GM12878 (cell line): ENCODE measurements around the gene SRMS. TPM values are rescaled to one million over a fixed set of nuclear protein-coding genes. Genes with fewer than 3 reads are reported as not detected.

Experiments used
- ATAC-seq: fragments of 200-7000 bp; cut with Tn5 transposase; 3 replicates; pipeline ENCODE4 v1.9.1; 2020; ENCODE audit warnings: mild to moderate bottlenecking, moderate library complexity
- BruUV-seq: library from RNA; stranded (reverse); fragments of 400-500 nt; replicated peaks from 2 replicates; lab custom pipeline; 2021; lab: Mats Ljungman, UMichigan
- CTCF ChIA-PET: fragments of 300-600 bp; sonication (Branson Sonifier 250); formaldehyde crosslinking; extraction: SDS; loops from one replicate; lab custom pipeline; 2021; ENCODE audit warnings: inconsistent platforms; lab: Yijun Ruan, JAX
- POLR2A ChIA-PET: fragments of 350-600 bp; formaldehyde crosslinking; extraction: SDS; loops from one replicate; lab custom pipeline; 2021; ENCODE audit warnings: inconsistent platforms; lab: Charles Lee
- RAD21 ChIA-PET: fragments of 300-600 bp; sonication (Branson Sonifier 250); formaldehyde crosslinking; loops from one replicate; lab custom pipeline; 2023; ENCODE audit warnings: antibody characterized with exemption; ENCODE audit not compliant: unreplicated experiment; lab: Charles Lee
- SMC1A ChIA-PET: fragments of 300-600 bp; sonication (Branson Sonifier 250); formaldehyde crosslinking; loops from one replicate; lab custom pipeline; 2023; ENCODE audit not compliant: unreplicated experiment, uncharacterized antibody; lab: Charles Lee
- DNase-seq: peaks from one replicate; pipeline ENCODE4 v3.0.0-alpha.2; 2011; ENCODE audit warnings: low read depth, low spot score
- FAIRE-seq: peaks from 3 replicates; lab custom pipeline; 2011; peaks lifted over from hg19 to GRCh38; lab: Jason Lieb, UNC
- H2AFZ ChIP-seq: 2 replicates; pipeline ENCODE4 v1.6.0; 2011; ENCODE audit warnings: low read depth, low read length, control low read depth; ENCODE audit not compliant: control insufficient read depth
- H3K27ac ChIP-seq: 2 replicates; pipeline ENCODE4 v1.5.1; 2011; ENCODE audit warnings: control low read depth; ENCODE audit not compliant: control insufficient read depth, insufficient read depth
- H3K27me3 ChIP-seq, 2 experiments: replicated peaks in 1 of 2; 2 replicates each; pipeline versions ENCODE4 v1.6.0 to v1.6.1; 2011; ENCODE audit warnings: low read length in 1 of 2; ENCODE audit not compliant: control insufficient read depth in 2 of 2, insufficient read depth in 2 of 2
- H3K36me3 ChIP-seq, 2 experiments: 2 replicates each; pipeline ENCODE4 v1.5.1; 2011; ENCODE audit warnings: low read length in 1 of 2; ENCODE audit not compliant: control insufficient read depth in 2 of 2, insufficient read depth in 2 of 2
- H3K4me1 ChIP-seq: 2 replicates; pipeline ENCODE4 v1.6.1; 2011; ENCODE audit warnings: mild to moderate bottlenecking, low read length, moderate library complexity, mixed read lengths; ENCODE audit not compliant: control insufficient read depth, insufficient read depth
- H3K4me2 ChIP-seq: 2 replicates; pipeline ENCODE4 v1.6.0; 2011; ENCODE audit warnings: control low read depth; ENCODE audit not compliant: control insufficient read depth, insufficient read depth
- H3K4me3 ChIP-seq: fragments of 200-600 bp; sonication (generic); 2 replicates; pipeline ENCODE4 v1.5.1; 2016
- H3K79me2 ChIP-seq: 2 replicates; pipeline ENCODE4 v1.6.0; 2011; ENCODE audit warnings: low read length; ENCODE audit not compliant: control insufficient read depth, insufficient read depth
- H3K9ac ChIP-seq: 2 replicates; pipeline ENCODE4 v1.8.0; 2011; ENCODE audit warnings: low read length, control low read depth, mixed read lengths; ENCODE audit not compliant: control insufficient read depth, insufficient read depth
- H3K9me3 ChIP-seq: replicated peaks from 3 replicates; pipeline ENCODE4 v1.5.1; 2011; ENCODE audit warnings: mild to moderate bottlenecking, low read length; ENCODE audit not compliant: control insufficient read depth, insufficient read depth
- H4K20me1 ChIP-seq: 2 replicates; pipeline ENCODE4 v1.6.0; 2011; ENCODE audit not compliant: control insufficient read depth, insufficient read depth
- ATF7 ChIP-seq: fragments of 450-650 bp; IDR thresholded peaks from 2 replicates; pipeline ENCODE4 v1.6.1; 2016; ENCODE audit warnings: low read depth, mild to moderate bottlenecking
- BMI1 ChIP-seq: fragments of 450-650 bp; IDR thresholded peaks from 2 replicates; pipeline ENCODE4 v1.6.1; 2016; ENCODE audit warnings: mild to moderate bottlenecking, moderate library complexity, borderline replicate concordance
- IRF4 ChIP-seq: IDR thresholded peaks from 2 replicates; pipeline ENCODE4 v1.6.1; 2011; ENCODE audit warnings: low read depth, low read length
- NRF1 ChIP-seq: conservative IDR thresholded peaks from 2 replicates; pipeline ENCODE4 v1.6.1; 2011; ENCODE audit warnings: mild to moderate bottlenecking, low read depth, low read length, improper control_type of control experiment
- RELB ChIP-seq: fragments of 450-650 bp; IDR thresholded peaks from 2 replicates; pipeline ENCODE4 v1.6.1; 2017; ENCODE audit warnings: low read depth, mild to moderate bottlenecking, moderate library complexity
- SREBF1 ChIP-seq: IDR thresholded peaks from 2 replicates; pipeline ENCODE4 v1.6.1; 2012; ENCODE audit warnings: mild to moderate bottlenecking, low read length
- USF2 ChIP-seq: IDR thresholded peaks from 2 replicates; pipeline ENCODE4 v1.6.1; 2011; ENCODE audit warnings: low read depth, low read length, improper control_type of control experiment, borderline replicate concordance
- ZNF217 ChIP-seq: fragments of 450-650 bp; IDR thresholded peaks from 2 replicates; pipeline ENCODE4 v1.6.1; 2017; ENCODE audit warnings: antibody characterized with exemption, mild to moderate bottlenecking
- ZNF274 ChIP-seq: IDR thresholded peaks from one replicate; pipeline ENCODE4 v1.8.0; 2011; ENCODE audit not compliant: insufficient read length, insufficient read depth
- WGBS: methylation state at CpG from one replicate; pipeline ENCODE4 v1.1.6; 2016; ENCODE audit warnings: low lambda C conversion rate; ENCODE audit not compliant: insufficient replicate concordance, insufficient coverage; ENCODE audit errors: missing lambda C conversion rate; 5-methylcytosine and 5-hydroxymethylcytosine counted together
- in situ Hi-C: fragments of 300-500 bp; cut with MboI; formaldehyde crosslinking; loops from 9 replicates; pipeline ENCODE4 v1.14.3; 2018; ENCODE audit warnings: mixed read lengths
- intact Hi-C: fragments of 100-400 bp; cut with micrococcal nuclease; formaldehyde crosslinking; loops from one replicate; pipeline ENCODE4 v1.14.2; 2022; ENCODE audit not compliant: unreplicated experiment
- polyA plus RNA-seq, 11 experiments: library from polyadenylated mRNA; depleted of rRNA in 4 of 11; unstranded in 6 of 11; stranded (reverse) in 5 of 11; fragments of >200 nt; fragmentation: Nextera tagmentation in 4 of 11; fragmentation: Illumina TruSeq in 1 of 11; extraction: Ambion mirVana in 4 of 11; extraction: Trizol in 1 of 11; gene quantifications; 1 replicate in 1 of 11; 2 replicates in 10 of 11; pipeline versions ENCODE4 v1.2.1 to v1.2.3, GENCODE V29; 2011 to 2016; ENCODE audit warnings: inconsistent platforms in 2 of 11, missing spikeins in 2 of 11, low read depth in 1 of 11
- total RNA-seq, 4 experiments: library from RNA; depleted of rRNA in 3 of 4; stranded (reverse); fragments of >200 nt in 3 of 4; fragmentation: Illumina TruSeq in 1 of 4; extraction: Trizol in 1 of 4; gene quantifications; 2 replicates each; pipeline versions ENCODE4 v1.2.1 to v1.2.3, GENCODE V29; 2013 to 2021

The SRMS gene
- total and polyA plus RNA-seq, 10 of the 15 experiments (the other 5 are each of a cell fraction or from before 2014, with no cell fraction given) = not detected

- H3K4me2 ChIP-seq = no peak overlapping the region
- BruUV-seq = no TSS peak
- SMC1A ChIA-PET = no interaction called here
- no peaks in the 10 kb centered on the region for H3K79me2 ChIP-seq
- POLR2A ChIA-PET = interaction anchor here (0.6 kb wide), 1 partner anchor 304 kb away, joined by 3 read pairs; no protein-coding TSS in a partner anchor
- H3K9me3 ChIP-seq = no peaks in the 10 kb centered on the region
- intact Hi-C loops (no loop called here), in situ Hi-C loops (no loop called here)
- ATAC-seq = no peak
- no peak overlapping the region for H3K4me3 ChIP-seq
- no peaks in the 10 kb centered on the region for H3K36me3 ChIP-seq
- no peaks in the 10 kb centered on the region for H4K20me1 ChIP-seq
- DNase-seq = no peak
- no peak overlapping the region for H3K27ac ChIP-seq
- peaks cover 20% of the 10 kb centered on the region for H3K4me1 ChIP-seq
- no peak for TF ChIP-seq USF2
- no peak for TF ChIP-seq RELB
- no peak for TF ChIP-seq IRF4
- TF ChIP-seq ZNF217 = no peak
- no peak for TF ChIP-seq NRF1
- TF ChIP-seq BMI1 = no peak
- TF ChIP-seq ATF7 = no peak
- TF ChIP-seq ZNF274 = no peak
- TF ChIP-seq SREBF1 = no peak
- FAIRE-seq = no peak
- H3K27me3 ChIP-seq = no peaks in the 10 kb centered on the region; a peak in 1 of 4 replicates
- H2AFZ ChIP-seq = no peak overlapping the region
- H3K9ac ChIP-seq = no peak overlapping the region
- CTCF ChIA-PET = interaction anchor here (1.5 kb wide), 1 partner anchor 37 kb away, joined by 4 read pairs; no protein-coding TSS in a partner anchor
- 30% methylated on average over 13 of the region's 14 CpGs for WGBS
- RAD21 ChIA-PET = no interaction called here
These were observed 14.2 kb downstream of the SRMS start for GRCh38 chr20:63533388-63533787.
